Peyer's patch (tissue), 4 donors: ENCODE results near the gene PADI2. TPM values are rescaled to one million over a fixed set of nuclear protein-coding genes. Genes with fewer than 3 reads are reported as not detected.

Source experiments
- DNase-seq, 3 donors: peaks; one replicate each; pipeline ENCODE4 v3.0.0-alpha.2; 2017 to 2019
- H3K27ac ChIP-seq, 4 donors: fragments of 200-600 bp; sonication (generic); one replicate each; pipeline ENCODE4 v1.5.1; 2016 to 2019
- H3K27me3 ChIP-seq, 2 donors: fragments of 200-600 bp; sonication (generic); one replicate each; pipeline ENCODE4 v1.5.1; 2019
- H3K36me3 ChIP-seq, 3 donors: fragments of 200-600 bp; sonication (generic); one replicate each; pipeline ENCODE4 v1.5.1; 2016 to 2019
- H3K4me1 ChIP-seq, 4 donors: fragments of 200-600 bp; sonication (generic); one replicate each; pipeline ENCODE4 v1.5.1; 2016 to 2019
- H3K4me3 ChIP-seq, 4 donors: fragments of 200-600 bp; sonication (generic); 1 replicate in 3 of 4; 2 replicates in 1 of 4; pipeline ENCODE4 v1.5.1; 2016 to 2019; ENCODE audit warnings: mild to moderate bottlenecking in 1 of 4
- H3K9me3 ChIP-seq, 4 donors: fragments of 200-600 bp; sonication (generic); one replicate each; pipeline ENCODE4 v1.5.1; 2016 to 2019; ENCODE audit warnings: mild to moderate bottlenecking in 1 of 4
- CTCF ChIP-seq, 6 experiments: fragments of 450-650 bp in 4 of 6; fragments of 200-600 bp in 2 of 6; sonication (generic) in 1 of 6; IDR thresholded peaks; one replicate each; pipeline ENCODE4 v1.5.1; 2017 to 2019; ENCODE audit warnings: antibody characterized with exemption in 6 of 6, mild to moderate bottlenecking in 3 of 6, moderate library complexity in 1 of 6
- POLR2A ChIP-seq, 2 donors: fragments of 450-650 bp; IDR thresholded peaks; one replicate each; pipeline ENCODE4 v1.5.1; 2017; ENCODE audit warnings: antibody characterized with exemption in 2 of 2, mild to moderate bottlenecking in 2 of 2, moderate library complexity in 2 of 2
- total RNA-seq, 4 donors: library from RNA; depleted of rRNA; stranded (reverse); fragments of >200 nt; gene quantifications; one replicate each; pipeline ENCODE4 v1.1.0, GENCODE V29; 2016

PADI2 gene
- total RNA-seq, 4 donors from 2014 or later, result 29.7 to 191 (median 57.9) TPM

- no peaks in the 10 kb centered on the region for H3K4me1 ChIP-seq
- H3K9me3 ChIP-seq, result no peaks in the 10 kb centered on the region
- TF ChIP-seq POLR2A (IDR thresholded peaks at IDR 0.05) (no peak), CTCF (IDR thresholded peaks at IDR 0.05) (no peak)
- DNase-seq, result no peak
- no peaks in the 10 kb centered on the region for H3K27me3 ChIP-seq
- no peaks in the 10 kb centered on the region for H3K36me3 ChIP-seq
- H3K4me3 ChIP-seq, result no peak overlapping the region
- no peak overlapping the region for H3K27ac ChIP-seq
These were observed 10.9 kb upstream of the PADI2 start for GRCh38 chr1:17130138-17130635.

- no peak for TF ChIP-seq POLR2A (IDR thresholded peaks at IDR 0.05)
- TF ChIP-seq CTCF (IDR thresholded peaks at IDR 0.05), result no peak
These were observed 9.1 kb upstream of the PADI2 start for GRCh38 chr1:17128361-17128760.

GRCh38 chr1:17125756-17126237 is 6.5 kb upstream of the PADI2 start:
- no peak overlapping the region for H3K4me3 ChIP-seq
- H3K4me1 ChIP-seq, result peaks cover 0 to 18% (median 3%) of the 10 kb centered on the region in 4 donors
- no peaks in the 10 kb centered on the region for H3K27me3 ChIP-seq

More at GRCh38 chr1:17128361-17128760, 9.1 kb upstream of the PADI2 start:
- no peak for DNase-seq
- no peaks in the 10 kb centered on the region for H3K27me3 ChIP-seq
- H3K9me3 ChIP-seq, result no peaks in the 10 kb centered on the region
- no peak overlapping the region for H3K4me3 ChIP-seq
- no peak overlapping the region for H3K27ac ChIP-seq
- H3K36me3 ChIP-seq, result no peaks in the 10 kb centered on the region
- no peaks in the 10 kb centered on the region for H3K4me1 ChIP-seq

GRCh38 chr1:17123196-17124045 is 4.2 kb upstream of the PADI2 start:
- Histone ChIP-seq H3K27me3 (peaks cover 0 to 6% of the 10 kb centered on the region in 2 donors), H3K27ac (no peak overlapping the region), H3K4me3 (no peak overlapping the region), H3K9me3 (no peaks in the 10 kb centered on the region), H3K36me3 (no peaks in the 10 kb centered on the region), H3K4me1 (peaks cover 5 to 38% (median 12%) of the 10 kb centered on the region in 4 donors)
- no peak for TF ChIP-seq CTCF (IDR thresholded peaks at IDR 0.05)
- TF ChIP-seq POLR2A (IDR thresholded peaks at IDR 0.05), result no peak
- no peak for DNase-seq

More at GRCh38 chr1:17125756-17126237, 6.5 kb upstream of the PADI2 start:
- Histone ChIP-seq H3K27ac (no peak overlapping the region), H3K36me3 (no peaks in the 10 kb centered on the region), H3K9me3 (no peaks in the 10 kb centered on the region)
- no peak for TF ChIP-seq POLR2A (IDR thresholded peaks at IDR 0.05)
- peak; percentile 80 to 95 (median 93) for TF ChIP-seq CTCF (IDR thresholded peaks at IDR 0.05)
- peak; percentile 82 to 93 (median 92) for DNase-seq

GRCh38 chr1:17122521-17123164 is 3.4 kb upstream of the PADI2 start:
- no peak for TF ChIP-seq CTCF (IDR thresholded peaks at IDR 0.05)
- TF ChIP-seq POLR2A (IDR thresholded peaks at IDR 0.05), result no peak
- H3K36me3 ChIP-seq, result no peaks in the 10 kb centered on the region
- no peak overlapping the region for H3K27ac ChIP-seq
- H3K9me3 ChIP-seq, result no peaks in the 10 kb centered on the region
- no peak overlapping the region for H3K4me3 ChIP-seq
- H3K27me3 ChIP-seq, result peaks cover 0 to 7% of the 10 kb centered on the region in 2 donors
- no peak for DNase-seq
- H3K4me1 ChIP-seq, result peaks cover 5 to 44% (median 12%) of the 10 kb centered on the region in 4 donors
